Stimulated activated CD8-positive, alpha-beta memory T cell treated with anti-CD3 and anti-CD28 coated beads, Interleukin-4, amount 100 ng/mL, for 4 hours (primary cell): ENCODE results near the gene ZNF541.

Experiments used
- DNase-seq, 2 donors: peaks; one replicate each; pipeline ENCODE4 v3.0.0-alpha.2; 2020; ENCODE audit warnings: low read depth in 2 of 2, low spot score in 1 of 2

ZNF541 gene

DNA sequence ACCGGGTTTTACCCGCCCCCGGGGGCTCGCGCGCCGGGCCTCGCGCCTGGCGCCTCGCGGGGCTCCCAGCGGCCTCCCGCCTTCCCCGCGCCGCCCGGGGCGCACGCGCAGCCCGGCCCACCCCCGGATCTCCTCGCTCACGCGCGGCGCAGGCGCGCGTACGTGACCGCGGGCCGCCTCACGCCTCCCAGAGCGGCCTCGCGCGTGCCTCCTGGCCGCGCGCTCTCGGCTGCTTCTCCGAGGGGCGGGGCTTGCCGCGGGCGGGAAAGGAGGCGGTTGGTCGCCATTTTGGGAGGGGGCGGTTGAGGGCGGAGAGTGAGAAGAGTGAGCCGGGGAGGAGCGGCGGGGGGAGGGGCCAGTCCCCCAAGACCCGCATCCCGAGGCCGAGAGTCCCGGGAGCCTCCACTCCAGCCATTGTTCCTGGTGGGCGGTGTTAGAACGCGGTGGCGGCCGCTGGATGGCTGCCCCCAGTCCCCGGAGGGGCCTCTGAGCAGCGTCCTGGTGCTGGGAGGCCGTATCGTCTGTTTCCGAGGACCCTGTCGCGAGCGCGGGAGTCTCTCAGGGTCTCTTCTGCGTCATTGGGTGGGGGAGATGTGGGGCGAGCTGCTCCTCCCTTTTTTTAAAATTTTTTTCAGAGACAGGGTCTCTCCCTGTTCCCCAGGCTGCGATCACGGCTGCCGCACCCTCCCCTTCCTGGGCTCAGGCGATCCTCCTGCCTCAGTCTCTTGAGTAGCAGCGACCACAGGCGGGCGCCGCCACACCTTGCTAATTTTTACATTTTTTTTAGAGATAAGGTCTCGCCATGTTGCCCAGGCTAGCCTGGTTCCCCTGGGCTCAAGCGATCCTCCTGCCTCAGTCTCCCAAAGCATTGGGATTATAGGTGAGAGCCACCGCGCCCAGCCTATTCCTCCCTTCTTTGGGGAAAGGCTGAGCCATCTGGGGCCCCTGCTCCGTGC lies at the start of gene ZNF541:
ZNF541 (minus strand) TSS at position 78 of the 956 bp plus-strand sequence. CDS start 17,292 bp downstream, outside the sequence.
- DNase-seq: peak; percentile 78 to 81

DNA sequence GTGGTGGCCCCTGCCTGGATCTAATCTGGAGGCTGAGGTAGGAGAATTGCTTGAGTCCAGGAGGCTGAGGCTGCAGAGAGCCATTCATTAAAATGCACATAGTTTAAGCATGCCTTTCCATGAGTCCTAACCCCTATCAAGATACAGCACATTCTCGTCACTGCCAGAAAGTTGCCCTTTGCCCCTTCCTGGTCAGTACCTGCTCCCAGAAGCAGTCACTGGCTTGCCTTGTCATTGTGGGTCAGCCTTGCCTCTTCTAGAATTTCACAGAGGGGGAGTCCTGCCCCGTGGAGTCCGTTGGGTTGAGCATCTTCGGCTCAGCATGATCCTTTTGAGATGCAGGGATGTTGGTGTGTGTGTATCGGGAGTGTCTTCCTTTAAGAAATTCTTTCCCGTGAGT lies 46.8 kb upstream of the ZNF541 start:
- DNase-seq: no peak

- no peak for DNase-seq
Observed at GRCh38 chr19:47618771-47619170, 45.8 kb upstream of the ZNF541 start.

DNA sequence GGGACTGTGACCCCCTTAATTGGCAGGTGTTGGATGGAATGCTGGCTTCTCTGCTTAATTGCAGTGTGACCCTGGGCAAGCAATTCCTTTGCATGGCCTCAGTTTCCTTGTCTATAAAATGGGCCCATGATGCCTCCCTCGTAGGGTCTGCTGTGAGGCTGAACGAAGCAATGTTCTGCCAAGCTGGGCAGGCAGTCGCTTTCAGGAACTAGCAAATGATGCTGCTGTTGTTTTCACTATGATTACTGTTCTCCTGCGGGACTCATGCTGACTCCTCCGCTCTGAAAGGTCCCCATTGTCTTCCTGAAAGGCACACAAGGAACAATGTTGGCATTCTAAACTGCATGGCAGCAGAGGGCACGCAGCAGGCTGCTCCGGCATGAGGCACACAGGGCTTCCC lies 42.8 kb upstream of the ZNF541 start:
- no peak for DNase-seq

DNA sequence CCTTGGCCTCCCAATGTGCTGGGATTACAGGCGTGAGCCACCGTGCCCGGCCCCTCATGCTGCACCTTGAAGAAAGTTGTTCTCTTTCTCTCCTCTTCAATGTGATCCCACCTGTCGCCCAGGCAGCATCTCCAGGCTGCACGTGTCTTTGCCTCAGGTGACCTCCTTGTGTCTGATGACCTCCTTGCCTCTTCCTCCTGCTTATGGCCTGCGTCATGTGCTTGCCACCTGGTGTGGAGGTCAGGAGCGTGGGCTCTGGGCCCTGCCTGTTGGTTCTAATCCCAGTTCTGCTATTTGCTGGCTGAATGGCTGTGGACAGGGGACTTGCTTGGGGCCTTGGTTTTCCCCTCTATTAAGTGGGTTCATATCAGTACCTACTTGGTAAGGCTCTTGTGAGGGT lies 42.3 kb upstream of the ZNF541 start:
- DNase-seq: no peak

DNA sequence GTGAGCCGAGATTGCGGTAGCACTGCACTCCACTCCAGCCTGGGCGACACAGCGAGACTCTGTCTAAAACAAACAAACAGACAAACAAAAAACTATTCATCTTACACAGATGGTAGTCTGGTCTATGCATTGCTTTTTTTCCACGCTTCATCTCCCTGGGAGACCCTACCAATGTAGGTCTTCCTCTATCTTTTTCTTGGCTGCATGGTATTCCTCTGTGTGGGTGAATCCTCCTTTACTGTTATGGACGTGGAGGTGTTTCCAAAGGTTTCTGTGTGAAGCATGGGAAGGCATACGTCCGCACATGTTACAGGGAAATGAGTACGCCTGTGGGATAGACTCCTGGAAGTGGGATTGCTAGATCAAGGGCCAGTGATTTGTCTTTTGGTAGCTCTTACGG lies 41.6 kb upstream of the ZNF541 start:
- DNase-seq: no peak

- DNase-seq: no peak
Observed at GRCh38 chr19:47614021-47614295, 41.0 kb upstream of the ZNF541 start.

- DNase-seq: no peak
Observed at GRCh38 chr19:47613165-47614020, 40.4 kb upstream of the ZNF541 start.

DNA sequence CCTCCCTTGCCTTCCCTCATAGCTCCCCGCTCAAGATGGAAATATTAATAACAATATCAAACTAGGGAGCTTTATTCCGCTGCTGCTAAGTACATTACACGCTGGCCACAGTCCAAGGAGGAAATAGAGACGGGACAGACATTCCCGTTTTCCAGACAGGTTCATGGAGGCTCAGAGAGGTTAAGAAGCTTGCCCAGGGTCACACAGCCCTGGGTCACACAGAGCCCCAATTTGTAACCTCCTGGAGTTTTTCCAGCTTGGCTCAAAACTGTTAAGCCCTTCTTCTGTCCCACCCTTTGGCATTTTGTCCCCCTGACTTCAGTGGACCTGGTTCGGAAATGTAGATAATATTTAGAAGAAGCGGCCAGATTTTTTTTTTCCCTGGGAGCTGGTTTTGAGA lies 38.0 kb upstream of the ZNF541 start:
- DNase-seq: no peak

GRCh38 chr19:47609906-47610894 lies 37.3 kb upstream of the ZNF541 start:
- DNase-seq: no peak

GRCh38 chr19:47608969-47609905 lies 36.3 kb upstream of the ZNF541 start, which contains the start of gene BICRA:
BICRA (plus strand) TSS chr19:47609134; CDS start chr19:47673575, 64,441 bp downstream.
- peak; percentile 42 to 58 for DNase-seq

- peak; percentile 84 to 92 for DNase-seq
Observed at GRCh38 chr19:47608074-47608918, 35.3 kb upstream of the ZNF541 start.

DNA sequence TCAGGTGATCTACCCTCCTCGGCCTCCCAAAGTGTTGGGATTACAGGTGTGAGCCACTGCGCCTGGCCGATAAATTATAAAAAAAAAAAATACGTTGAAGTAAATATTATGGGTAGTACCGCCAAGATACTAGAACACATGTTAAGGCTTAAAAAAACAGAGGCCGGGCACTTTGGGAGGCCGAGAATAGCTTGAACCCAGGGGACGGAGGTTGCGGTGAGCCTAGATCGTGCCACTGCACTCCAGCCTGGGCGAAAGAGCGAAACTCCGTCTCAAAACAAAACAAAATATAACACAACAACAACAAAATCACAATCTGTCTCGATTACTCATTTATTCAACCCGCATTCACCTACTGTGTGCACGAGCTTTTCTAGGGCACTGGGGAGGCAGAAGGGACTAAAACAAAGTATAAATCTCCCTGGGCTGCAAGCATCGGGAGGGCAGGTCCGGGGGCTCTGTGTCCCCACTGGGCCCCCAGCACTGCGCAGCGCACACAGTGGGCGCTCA lies 34.7 kb upstream of the ZNF541 start:
- no peak for DNase-seq

DNA sequence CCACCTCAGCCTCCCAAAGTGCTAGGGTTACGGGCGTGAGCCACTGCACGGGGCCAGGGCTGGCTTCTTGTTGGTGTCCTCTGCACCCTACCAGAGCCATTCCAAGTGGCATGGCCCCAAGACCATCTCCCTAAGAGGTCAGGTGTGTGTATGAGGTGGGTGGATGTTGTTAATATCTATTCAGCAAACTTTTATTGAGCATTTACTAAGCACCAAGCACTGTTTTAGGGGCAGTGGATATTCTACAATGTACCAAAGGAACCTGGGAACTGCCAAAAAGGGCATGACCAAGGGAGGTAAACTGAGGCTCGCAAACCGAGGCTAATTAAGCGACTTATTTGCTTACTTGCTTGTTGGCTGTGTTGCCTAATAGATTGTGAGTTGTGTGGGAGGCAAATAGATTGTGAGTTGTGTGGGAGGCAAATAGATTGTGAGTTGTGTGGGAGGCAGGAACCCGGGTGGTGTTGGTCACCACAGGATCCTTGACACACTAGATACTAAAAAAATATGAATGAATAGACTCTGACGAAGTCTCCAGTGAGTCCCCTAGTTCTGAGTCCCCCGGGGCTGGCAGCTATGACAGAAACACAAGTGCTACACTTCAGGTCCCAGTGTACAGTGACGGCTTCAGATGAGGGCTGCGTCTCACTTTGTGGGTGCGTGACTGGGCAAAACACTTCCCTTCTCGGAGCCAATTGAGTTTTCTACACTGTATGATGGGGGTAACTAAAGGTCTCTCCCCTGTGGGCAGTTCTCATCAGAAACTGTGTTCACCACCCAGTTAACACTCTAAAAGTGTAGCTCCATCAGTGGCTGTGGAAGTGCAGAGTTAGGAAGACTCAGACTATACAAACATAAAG lies 31.0 kb upstream of the ZNF541 start:
- no peak for DNase-seq

- no peak for DNase-seq
Observed at GRCh38 chr19:47601180-47601904, 28.4 kb upstream of the ZNF541 start.

- peak; percentile 99 to 100 for DNase-seq
Observed at GRCh38 chr19:47600246-47601179, 27.6 kb upstream of the ZNF541 start.
